Right lobe of liver (tissue), 6 donors: ENCODE data around the gene CPNE2. TPM values are rescaled to one million over a fixed set of nuclear protein-coding genes. Genes with fewer than 3 reads are reported as not detected.
A peak's percentile ranks its signal among the peaks of the same experiment; 100 is the strongest.
"Not testable (repeated sequence)": the region's sequence is repeated elsewhere in the genome, so short reads cannot be mapped to it uniquely, and the experiment has no call there.

ENCODE experiments used
- ATAC-seq, 4 donors: fragments of 200-7000 bp; cut with Tn5 transposase; one replicate each; pipeline ENCODE4 v1.9.1; 2020; ENCODE audit warnings: mild to moderate bottlenecking in 4 of 4, moderate library complexity in 4 of 4
- DNase-seq, 3 donors: peaks; one replicate each; pipeline ENCODE4 v3.0.0-alpha.2; 2020
- H3K27ac ChIP-seq, 3 donors: fragments of 200-600 bp; one replicate each; pipeline ENCODE4 v1.8.0; 2022
- H3K27me3 ChIP-seq, 2 donors: fragments of 200-600 bp; one replicate each; pipeline ENCODE4 v1.8.0; 2022
- H3K36me3 ChIP-seq, 4 donors: fragments of 200-600 bp; sonication (generic) in 1 of 4; one replicate each; pipeline versions ENCODE4 v1.5.1 to v1.8.0; 2017 to 2022; ENCODE audit warnings: control low read depth in 1 of 4
- H3K4me1 ChIP-seq, 4 donors: fragments of 200-600 bp; sonication (generic) in 1 of 4; one replicate each; pipeline versions ENCODE4 v1.5.1 to v1.8.0; 2017 to 2022; ENCODE audit warnings: control low read depth in 1 of 4
- H3K4me3 ChIP-seq, 3 donors: fragments of 200-600 bp; one replicate each; pipeline ENCODE4 v1.8.0; 2022
- H3K9me3 ChIP-seq, 4 donors: fragments of 200-600 bp; sonication (generic) in 1 of 4; one replicate each; pipeline versions ENCODE4 v1.5.1 to v1.8.0; 2017 to 2022; ENCODE audit warnings: control low read depth in 1 of 4
- POLR2A ChIP-seq: fragments of 450-650 bp; IDR thresholded peaks from one replicate; pipeline ENCODE4 v1.6.1; 2017; ENCODE audit warnings: antibody characterized with exemption, mild to moderate bottlenecking
- WGBS: methylation state at CpG from one replicate; pipeline ENCODE4 v1.1.6; 2018; ENCODE audit warnings: low coverage, low lambda C conversion rate; ENCODE audit not compliant: insufficient coverage; ENCODE audit errors: missing lambda C conversion rate; 5-methylcytosine and 5-hydroxymethylcytosine counted together
- intact Hi-C, 2 donors: fragments of 100-400 bp; cut with DNase I; formaldehyde crosslinking; loops; one replicate each; pipeline versions ENCODE4 v1.11.2 to v1.14.1; 2022
- total RNA-seq, 6 experiments: library from RNA; depleted of rRNA in 2 of 6; stranded (reverse); fragments of >200 nt in 2 of 6; fragmentation: NEBNext Ultra II Directional in 3 of 6; extraction: Animal tissue kit (Norgen Biotek cat#: 25700) in 3 of 6; gene quantifications; one replicate each; pipeline versions ENCODE4 v1.1.0 to v1.2.4, GENCODE V29; 2016 to 2023
- TF ChIP-seq, protein P1 (sequence below), 4 donors: fragments of 200-600 bp in 3 of 4; fragments of 450-650 bp in 1 of 4; IDR thresholded peaks; one replicate each; pipeline versions ENCODE4 v1.5.1 to v1.8.0; 2016 to 2022; ENCODE audit warnings: antibody characterized with exemption in 4 of 4, mild to moderate bottlenecking in 2 of 4
- donor health status: DM: no; HTN: yes; CAD: no.
- donor health status: DM: no; HTN: no; CAD: no.
- donor health status: DM: no; HTN: no; CAD: no.
- donor health status: DM: no; HTN: yes; CAD: no.
- donor health status: DM: no; HTN: yes; CAD: no.

CPNE2 gene
- total RNA-seq, 6 experiments from 2014 or later, result 4.0 to 10.9 (median 9.7) TPM

DNA sequence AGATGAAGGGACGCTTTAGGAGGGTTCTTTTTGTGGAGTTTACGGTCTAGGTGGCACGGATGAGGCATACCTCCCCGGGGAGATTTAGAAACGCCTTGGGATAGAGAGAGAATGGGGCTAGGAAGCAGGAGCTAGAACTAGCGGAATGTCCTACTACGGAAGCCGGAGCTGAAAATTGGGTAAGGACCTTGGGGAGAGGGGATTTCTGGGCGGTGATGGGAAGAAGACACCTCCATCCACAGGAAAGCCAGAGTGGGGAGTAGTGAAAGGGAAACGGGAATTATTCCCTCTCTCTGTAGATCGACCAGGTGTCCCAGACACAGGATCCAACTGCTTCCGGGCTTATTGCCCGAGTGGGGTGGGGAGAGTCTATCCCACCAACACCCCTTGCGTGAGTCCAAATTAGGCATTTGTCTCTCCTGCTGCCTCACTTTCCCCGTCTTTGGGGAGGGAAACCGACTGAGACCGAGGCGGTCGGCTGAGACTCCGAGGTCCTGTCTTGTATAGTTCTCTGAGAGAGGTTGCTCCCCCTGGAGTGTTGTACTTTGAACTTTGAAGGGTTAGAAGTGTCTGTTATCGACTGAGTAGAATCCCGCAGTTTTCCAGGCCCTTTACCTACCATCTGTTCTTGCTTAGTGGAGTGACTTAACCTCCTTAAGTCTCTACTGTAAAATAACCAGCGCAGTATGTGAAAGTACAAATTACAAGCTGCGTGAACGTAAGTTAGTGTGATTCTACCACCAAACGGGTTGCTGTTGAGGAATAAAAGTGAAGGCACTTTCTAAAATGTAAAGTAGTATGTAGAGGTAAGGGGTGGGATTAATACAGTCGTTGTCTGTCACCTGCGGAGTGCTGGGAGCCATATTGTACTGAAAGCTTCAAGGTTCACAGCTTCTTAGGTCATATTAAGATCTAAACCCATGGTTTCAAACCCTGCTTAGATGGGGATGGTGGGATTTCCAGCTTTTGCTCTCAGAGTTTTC lies 94.8 kb downstream of the CPNE2 start:
- peak; percentile 2 to 31 (median 23) for ATAC-seq
- Histone ChIP-seq H3K27ac (peak overlapping the region; percentile 84 to 90 (median 88)), H3K27me3 (no peaks in the 10 kb centered on the region), H3K4me1 (peaks cover 0 to 32% (median 3%) of the 10 kb centered on the region in 4 donors), H3K36me3 (no peaks in the 10 kb centered on the region), H3K4me3 (peak overlapping the region; percentile 91 to 94 (median 91)), H3K9me3 (no peaks in the 10 kb centered on the region)
- WGBS, result under 1% methylated on average over 22 of the region's 28 CpGs
- no peak for TF ChIP-seq POLR2A
- TF ChIP-seq, protein P1, sequence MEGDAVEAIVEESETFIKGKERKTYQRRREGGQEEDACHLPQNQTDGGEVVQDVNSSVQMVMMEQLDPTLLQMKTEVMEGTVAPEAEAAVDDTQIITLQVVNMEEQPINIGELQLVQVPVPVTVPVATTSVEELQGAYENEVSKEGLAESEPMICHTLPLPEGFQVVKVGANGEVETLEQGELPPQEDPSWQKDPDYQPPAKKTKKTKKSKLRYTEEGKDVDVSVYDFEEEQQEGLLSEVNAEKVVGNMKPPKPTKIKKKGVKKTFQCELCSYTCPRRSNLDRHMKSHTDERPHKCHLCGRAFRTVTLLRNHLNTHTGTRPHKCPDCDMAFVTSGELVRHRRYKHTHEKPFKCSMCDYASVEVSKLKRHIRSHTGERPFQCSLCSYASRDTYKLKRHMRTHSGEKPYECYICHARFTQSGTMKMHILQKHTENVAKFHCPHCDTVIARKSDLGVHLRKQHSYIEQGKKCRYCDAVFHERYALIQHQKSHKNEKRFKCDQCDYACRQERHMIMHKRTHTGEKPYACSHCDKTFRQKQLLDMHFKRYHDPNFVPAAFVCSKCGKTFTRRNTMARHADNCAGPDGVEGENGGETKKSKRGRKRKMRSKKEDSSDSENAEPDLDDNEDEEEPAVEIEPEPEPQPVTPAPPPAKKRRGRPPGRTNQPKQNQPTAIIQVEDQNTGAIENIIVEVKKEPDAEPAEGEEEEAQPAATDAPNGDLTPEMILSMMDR (IDR thresholded peaks at IDR 0.05), result no peak
- intact Hi-C loops, result no loop called here
- peak in 2 of 3 donors; percentile 28 to 56 for DNase-seq

DNA sequence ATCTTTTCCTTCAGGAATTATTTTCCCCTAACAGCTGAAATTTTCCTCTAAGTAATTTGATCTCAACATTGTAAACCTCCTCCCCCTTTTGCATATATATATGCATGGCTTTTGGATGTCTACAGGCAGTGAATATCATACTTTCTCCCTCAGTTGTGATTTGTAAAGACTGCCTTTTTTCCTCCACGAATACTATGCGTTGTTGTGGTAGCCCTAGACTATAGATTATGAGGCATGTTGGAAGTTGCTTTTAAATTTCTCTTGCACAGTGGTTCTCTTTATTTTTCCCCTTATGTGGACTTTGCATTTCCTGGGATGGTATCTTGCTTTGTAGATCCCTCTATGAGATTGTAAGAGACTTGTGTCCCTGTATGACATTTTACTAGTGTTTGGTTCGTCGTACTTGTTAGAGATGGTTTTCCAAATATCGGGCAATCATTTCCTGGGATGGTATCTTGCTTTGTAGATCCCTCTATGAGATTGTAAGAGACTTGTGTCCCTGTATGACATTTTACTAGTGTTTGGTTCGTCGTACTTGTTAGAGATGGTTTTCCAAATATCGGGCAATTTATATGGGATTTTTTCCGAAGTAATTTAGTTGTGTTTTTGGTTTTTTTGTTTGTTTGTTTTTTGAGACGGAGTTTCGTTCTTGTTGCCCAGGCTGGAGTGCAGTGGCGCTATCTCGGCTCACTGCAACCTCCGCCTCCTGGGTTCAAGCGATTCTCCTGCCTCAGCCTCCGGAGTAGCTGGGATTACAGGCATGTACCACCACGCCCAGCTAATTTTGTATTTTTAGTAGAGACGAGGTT lies 95.7 kb downstream of the CPNE2 start:
- 62% methylated on average over 13 of the region's 18 CpGs for WGBS
- H3K4me1 ChIP-seq, result peaks cover 0 to 35% (median 3%) of the 10 kb centered on the region in 4 donors
- intact Hi-C loops, result not testable (repeated sequence)

DNA sequence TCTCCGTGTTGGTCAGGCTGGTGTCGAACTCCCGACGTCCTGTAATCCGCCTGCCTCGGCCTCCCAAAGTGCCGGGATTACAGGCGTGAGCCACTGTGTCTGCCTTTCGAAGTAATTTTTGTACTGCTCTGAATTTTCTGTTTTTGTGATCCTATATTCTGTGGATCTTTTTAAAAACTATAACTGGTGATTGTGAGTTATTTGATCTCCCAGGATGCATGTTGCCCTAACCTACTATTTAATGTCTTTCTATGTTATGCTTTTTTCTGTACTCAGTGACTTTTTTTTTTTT lies 96.3 kb downstream of the CPNE2 start:
- Histone ChIP-seq H3K27ac (no peak overlapping the region), H3K36me3 (no peaks in the 10 kb centered on the region), H3K27me3 (no peaks in the 10 kb centered on the region), H3K4me3 (no peak overlapping the region), H3K4me1 (peaks cover 0 to 37% (median 3%) of the 10 kb centered on the region in 4 donors), H3K9me3 (no peaks in the 10 kb centered on the region)
- no peak for TF ChIP-seq POLR2A
- DNase-seq, result no peak
- intact Hi-C loops, result no loop called here
- WGBS, result 100% methylated on average over 6 of the region's 9 CpGs
- no peak for ATAC-seq

More for the DNA sequence above, 95.7 kb downstream of the CPNE2 start:
- not testable (repeated sequence) for DNase-seq, H3K9me3 ChIP-seq, H3K36me3 ChIP-seq, H3K27me3 ChIP-seq, ATAC-seq
- Histone ChIP-seq H3K27ac (peak overlapping the region in 1 of 3 donors; percentile 88), H3K4me3 (peak overlapping the region in 2 of 3 donors; percentile 91 to 94)

DNA sequence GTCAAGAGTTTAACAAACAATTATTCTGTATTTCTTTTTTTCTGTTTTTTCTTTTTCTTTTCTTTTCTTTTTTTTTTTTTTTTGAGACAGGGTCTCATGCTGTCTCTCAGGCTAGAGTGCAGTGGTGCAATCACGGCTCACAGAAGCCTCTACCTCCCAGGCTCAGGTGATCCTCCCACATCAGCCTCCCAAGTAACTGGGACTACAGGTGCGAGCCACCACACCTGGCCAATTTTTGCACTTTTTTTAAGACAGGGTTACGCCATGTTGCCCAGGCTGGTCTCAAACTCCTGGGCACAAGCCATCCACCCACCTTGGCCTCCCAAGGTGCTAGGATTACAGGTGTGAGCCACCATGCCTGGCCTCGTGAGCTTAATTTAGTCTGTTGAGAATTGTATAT lies 97.1 kb downstream of the CPNE2 start:
- DNase-seq, H3K4me3 ChIP-seq, H3K27ac ChIP-seq, ATAC-seq, H3K9me3 ChIP-seq, H3K36me3 ChIP-seq, H3K27me3 ChIP-seq, intact Hi-C loops: not testable (repeated sequence)
- WGBS, result 96% methylated on average over 4 of the region's 4 CpGs
- H3K4me1 ChIP-seq, result peaks cover 0 to 45% (median 5%) of the 10 kb centered on the region in 4 donors

DNA sequence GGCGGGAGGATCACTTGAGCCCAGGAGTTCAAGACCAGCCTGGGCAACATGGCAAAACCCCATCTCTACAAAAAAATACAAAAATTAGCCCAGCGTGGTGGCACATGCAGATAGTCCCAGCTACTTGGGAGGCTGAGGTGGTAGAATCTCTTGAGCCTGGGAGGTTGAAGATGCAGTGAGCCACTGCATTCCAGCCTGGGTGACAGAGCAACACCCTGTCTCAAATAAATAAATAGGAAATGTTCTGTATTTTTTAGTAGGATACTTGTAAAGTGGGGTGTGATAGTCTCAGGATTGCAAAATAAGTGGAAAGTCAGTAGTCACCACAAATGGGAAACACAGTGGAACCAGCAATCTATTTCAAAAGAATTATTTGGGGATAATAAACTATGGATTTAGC lies 97.8 kb downstream of the CPNE2 start:
- H3K27me3 ChIP-seq, result no peaks in the 10 kb centered on the region
- H3K36me3 ChIP-seq, result no peaks in the 10 kb centered on the region
- WGBS, result 94% methylated on average over 2 of the region's 2 CpGs
- intact Hi-C loops, result no loop called here
- H3K27ac ChIP-seq, result no peak overlapping the region
- H3K9me3 ChIP-seq, result no peaks in the 10 kb centered on the region
- ATAC-seq, result no peak
- no peak for DNase-seq
- TF ChIP-seq, protein P1 (IDR thresholded peaks at IDR 0.05), result no peak
- no peak for TF ChIP-seq POLR2A
- H3K4me3 ChIP-seq, result no peak overlapping the region
- peaks cover 0 to 46% (median 8%) of the 10 kb centered on the region in 4 donors for H3K4me1 ChIP-seq
